HG03460 (cell line): ENCODE data around the gene FRMD4B.
"Not testable (repeated sequence)": the region's sequence is repeated elsewhere in the genome, so short reads cannot be mapped to it uniquely, and the experiment has no call there.

Source experiments
- ATAC-seq: cut with Tn5 transposase; IDR thresholded peaks from one replicate; pipeline ENCODE4 v1.9.1; 2021; ENCODE audit not compliant: unreplicated experiment

The FRMD4B gene

DNA sequence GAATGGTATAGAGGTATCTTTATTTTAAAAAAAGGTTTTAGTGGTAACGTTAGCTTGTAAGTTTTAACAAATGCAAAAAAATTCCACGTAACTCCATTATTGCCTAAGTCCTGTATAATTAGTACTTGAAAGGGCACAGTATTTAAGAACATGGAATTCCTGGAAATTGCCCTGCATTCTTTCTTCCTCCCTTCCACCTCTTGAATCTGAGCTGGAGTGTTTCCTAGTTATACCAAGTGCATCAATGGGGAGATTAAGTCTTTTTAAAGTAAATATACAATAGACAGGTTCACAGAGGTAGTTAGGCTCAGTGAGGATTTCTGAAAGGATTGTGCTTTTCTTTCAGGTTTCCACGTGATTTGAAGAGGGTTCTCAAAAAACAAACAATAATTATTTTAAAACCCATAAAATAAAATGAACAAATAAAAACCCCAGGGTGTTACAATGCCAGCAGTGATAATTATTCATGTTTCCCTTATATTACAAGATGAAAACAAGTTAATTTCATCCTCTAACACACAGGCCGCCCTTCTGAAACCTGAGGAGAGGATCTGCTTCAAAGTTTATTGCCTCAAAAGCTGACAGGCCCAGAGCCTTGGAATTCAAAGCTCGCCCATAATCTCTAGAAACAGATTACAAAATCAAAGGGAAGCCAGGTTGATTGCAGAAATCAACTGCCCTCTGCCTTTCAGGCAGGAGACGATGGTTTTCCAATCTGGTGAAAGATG lies 134.6 kb downstream of the FRMD4B start:
- no peak for ATAC-seq

DNA sequence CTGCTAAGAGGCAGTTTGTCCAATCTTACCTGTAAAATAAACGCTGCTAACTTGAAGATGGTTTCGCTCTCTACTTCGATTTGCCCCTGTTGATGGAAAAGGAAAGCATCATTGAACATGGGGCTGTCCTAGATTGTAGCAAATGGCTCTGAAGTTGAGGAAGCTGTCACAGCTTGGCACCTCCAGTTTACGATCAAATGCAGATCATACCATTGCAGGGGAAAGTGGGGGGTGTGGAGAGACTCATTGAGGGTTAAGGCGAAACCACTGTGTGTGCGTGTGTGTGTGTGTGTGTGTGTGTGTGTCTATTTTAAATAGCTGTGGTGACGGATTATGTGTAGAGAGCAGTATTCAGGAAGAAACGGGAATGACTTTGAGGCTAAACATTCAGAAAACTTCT lies 135.9 kb downstream of the FRMD4B start:
- no peak for ATAC-seq

DNA sequence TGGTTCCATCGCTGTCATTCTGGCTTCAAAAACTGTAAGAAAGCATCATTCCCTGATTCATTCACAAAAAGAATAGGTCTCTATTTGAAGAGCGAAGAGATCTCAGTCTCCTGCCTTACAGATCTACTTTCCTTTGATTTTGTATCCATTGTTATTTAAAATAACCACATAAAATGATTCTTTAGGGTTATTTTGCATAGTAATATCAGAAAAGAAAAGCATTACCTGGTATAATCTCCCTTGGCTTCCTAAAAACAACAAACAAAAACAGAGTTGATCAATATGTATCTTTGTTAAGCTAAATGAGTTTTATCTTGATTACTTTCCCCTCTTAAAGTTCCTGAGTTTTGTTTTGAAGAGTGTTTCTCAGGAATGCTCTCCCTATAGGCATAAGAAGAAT lies 136.9 kb downstream of the FRMD4B start:
- ATAC-seq = no peak

DNA sequence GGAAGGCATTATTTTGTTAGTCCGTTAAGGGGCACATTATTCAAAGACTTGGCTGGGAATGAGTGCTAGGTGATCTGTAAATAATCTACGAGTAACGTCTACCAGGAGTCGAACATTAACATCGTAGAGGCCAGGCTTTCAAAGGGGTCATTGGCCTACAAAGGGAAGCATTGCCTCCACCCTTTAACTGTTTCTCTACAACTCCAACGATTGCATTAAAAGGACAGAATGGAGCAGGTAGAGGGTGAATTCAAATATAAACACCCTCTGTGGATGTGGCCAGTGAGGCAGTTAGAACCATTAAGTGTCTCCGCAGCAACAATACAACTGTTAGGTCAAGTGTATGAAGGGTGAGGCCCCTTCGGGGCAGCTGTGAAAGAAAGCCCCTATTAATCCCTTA lies 137.5 kb downstream of the FRMD4B start:
- ATAC-seq = no peak

DNA sequence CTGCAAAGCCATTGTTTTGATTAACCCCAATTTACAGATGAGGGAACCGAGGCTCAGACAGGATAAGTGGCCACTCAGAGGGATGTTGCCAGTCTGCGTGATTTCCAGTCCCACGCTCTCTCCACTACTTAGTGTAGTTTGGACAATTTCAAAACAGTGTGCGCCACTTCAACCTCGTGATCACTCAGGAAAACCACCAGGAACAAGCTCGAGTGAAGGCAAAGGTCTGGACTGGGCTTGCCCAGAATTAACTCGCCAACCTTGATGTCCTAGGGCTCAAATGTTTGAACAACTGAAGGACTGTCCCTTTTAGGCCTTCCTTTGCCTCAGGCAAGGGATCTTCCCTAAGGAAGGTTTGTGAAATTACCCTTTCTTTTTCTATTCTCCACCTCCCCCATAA lies 139.3 kb downstream of the FRMD4B start:
- no peak for ATAC-seq

DNA sequence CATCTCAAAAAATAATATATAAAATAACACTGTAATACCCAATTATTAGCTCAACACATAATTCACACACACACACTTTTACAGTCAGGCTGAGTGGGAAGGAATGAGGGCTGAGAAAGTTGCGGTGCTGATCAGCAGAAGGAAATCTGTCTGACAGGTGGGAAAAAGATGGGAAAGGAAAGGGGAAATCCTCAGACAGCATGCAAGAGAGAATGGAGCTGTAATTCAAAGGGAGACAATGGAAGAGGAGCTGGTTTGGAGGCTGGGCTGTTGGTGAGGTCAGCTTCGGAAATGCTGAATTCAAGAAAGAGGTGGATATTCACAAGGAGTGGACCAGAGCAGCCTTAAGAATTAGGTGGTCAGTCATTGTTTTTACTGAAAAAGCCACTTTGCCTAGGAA lies 141.8 kb downstream of the FRMD4B start:
- no peak for ATAC-seq

DNA sequence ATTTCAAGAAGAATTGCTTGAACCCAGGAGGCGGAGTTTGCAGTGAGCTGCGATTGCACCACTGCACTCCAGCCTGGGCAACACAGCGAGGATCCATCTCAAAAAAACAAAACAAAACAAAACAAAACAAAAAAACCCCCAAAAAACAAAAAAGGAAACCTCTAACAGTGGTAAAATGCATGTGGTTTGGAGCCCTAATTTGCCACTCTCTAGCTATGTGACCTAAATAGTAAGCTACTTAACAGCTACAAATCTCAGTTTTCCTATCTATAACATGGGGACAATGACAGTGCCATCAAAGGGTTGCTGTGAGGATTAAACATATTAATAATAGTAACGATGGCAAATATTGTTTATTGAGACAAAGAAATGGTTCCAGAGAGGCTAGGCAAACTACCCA lies 144.1 kb downstream of the FRMD4B start:
- no peak for ATAC-seq

DNA sequence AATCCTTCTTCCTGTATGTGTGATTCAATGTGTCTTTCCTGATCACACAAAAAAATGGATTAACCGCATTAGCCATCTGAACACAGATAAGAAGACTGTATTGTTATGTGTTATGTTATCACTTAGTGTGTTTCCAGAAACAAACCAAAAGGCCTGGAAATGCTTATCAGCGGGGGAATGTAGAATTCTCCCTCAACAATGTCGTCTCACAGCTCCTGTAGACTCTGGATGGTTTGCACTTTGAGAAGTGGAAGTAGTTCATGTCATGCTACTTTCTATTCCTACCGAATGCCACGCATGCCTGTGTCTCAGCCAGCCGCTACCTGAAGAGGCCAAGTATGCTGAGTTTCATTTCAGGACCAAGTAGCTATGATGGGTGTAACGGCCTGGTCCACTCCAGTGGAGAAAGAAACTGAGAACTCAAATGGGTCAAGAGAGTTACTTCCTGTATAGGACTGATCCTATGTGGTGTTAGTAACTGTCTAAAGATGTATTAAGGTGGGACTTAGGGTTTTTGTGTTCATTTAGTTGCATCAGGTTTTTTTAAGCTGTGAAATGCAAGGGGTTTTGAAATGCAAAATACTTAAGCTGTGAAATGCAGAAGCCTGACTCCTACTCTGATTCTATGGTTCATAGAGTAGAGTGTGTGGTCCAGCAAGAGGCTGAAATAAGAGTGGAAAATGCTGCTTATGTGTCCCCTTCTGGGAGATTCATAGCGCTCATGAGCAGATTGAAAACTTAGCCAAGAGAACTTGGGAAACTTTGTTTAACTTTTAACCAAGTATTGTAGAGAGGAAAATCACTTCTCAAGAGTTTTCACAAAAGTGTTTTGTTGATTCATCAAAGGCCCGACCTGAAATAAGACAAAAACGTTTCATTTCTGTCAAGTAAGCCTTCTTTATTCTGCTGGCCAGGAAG lies 145.0 kb downstream of the FRMD4B start:
- no peak for ATAC-seq

DNA sequence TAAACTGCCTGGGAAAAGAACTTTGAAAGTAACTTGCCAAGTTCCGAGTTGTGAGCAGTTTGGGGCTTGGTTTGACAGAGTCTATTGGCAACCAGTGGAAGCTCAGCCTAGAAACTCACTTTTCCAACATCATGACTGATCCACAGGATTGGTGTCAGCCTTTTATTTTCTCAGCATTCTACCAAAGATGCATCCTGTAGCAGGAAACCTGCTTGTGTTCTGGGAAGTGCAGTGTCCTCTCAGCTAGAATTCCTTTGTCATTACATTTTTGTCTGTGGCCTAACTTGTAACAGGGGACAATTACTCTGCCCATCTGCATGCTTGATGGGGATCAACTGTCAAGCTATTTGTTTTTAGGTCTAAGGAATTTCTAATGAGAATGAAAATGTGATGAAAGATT lies 146.8 kb downstream of the FRMD4B start:
- no peak for ATAC-seq

DNA sequence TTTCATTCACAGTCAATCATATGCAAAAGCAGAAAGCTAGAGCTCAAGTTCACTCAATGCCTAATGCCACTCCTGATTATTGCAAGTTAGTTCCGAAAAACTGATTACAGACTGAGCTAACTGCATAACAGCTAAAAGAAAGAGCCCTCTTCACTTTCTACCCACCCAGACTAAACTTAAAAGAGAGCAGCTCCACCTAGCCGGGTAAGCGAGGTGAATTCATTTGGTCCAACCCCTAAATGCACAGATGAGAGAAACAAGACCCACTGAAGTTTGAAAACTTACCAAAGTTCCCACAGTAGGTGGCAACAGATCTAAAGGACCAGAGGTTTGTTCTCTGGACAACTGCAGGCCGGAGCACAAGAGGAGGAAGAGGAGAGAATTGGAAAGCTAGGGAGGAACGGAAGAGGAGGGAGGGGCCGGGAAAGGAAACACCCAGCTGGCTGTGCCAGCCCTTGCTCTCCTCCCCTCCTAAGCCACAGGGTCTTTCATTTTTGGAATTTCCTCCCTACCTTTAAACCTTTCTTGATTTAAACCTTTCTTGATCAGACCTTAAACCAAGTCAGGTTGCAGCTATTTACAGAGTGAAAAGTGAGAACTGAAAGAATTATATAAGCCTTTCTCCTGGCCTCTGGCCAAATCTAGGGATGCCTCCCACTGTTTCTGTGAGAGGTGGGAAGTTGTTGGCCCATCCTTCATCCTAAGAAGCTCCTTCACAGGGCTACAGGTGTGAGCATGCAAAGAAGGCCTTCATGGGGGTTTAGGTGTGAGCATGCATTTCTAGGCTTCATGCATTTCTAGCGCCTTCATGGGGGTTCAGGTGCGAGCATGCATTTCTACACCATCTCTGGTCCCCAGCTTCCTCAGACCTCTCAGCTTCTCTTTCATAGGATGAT lies 148.8 kb downstream of the FRMD4B start:
- no peak for ATAC-seq

DNA sequence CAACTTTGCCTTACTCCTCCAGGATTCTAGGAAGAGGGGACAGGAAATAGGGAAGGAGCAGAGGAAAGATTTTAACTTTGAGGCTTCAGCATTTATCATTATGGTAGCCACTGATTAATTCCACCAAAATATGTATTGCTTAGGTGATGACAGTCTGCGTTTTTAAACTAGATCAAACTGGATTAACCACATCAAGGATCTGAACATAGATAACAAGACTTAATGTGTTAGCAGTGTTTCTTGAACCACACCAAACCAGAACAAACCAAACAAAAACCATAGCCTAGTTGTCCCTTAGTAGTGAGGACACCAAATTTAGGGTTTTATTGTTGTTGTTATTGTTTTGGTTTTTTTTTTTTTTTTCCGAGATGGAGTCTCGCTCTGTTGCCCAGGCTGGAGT lies 150.0 kb downstream of the FRMD4B start:
- no peak for ATAC-seq

DNA sequence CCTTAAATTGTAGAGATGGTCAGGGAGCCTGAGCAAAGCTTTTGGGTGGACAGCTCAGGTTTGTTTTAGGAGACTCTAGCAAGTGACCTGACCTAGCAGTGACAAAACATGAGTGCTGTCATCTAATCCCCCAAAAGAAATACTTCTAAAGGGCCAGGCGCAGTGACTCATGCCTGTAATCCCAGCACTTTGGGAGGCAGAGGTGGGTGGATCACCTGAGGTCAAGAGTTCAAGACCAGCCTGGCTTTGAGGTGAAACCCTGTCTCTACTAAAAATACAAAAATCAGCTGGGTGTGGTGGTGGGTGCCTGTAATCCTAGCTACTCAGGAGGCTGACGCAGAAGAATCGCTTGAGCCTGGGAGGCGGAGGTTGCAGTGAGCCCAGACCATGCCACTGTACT lies 150.7 kb downstream of the FRMD4B start:
- not testable (repeated sequence) for ATAC-seq

DNA sequence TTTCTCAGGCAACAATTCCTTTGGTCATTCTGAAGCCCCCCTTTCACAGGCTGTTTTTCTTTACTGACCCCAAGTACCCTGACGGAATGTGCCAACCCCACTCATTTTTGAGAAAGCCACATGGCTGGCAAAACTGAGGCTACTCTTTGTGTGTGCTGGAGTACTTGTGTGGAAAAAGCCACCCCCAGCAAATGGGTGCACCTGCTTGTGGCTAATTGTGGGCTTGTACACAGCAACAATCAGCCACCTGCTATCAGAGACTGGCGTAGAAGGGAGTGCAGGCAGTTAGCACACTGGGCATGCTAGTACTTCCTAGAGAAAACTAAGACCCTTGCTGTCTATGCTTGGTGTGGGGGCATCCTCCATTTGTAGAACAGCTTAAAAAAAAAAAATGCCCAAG lies 153.4 kb downstream of the FRMD4B start:
- no peak for ATAC-seq

DNA sequence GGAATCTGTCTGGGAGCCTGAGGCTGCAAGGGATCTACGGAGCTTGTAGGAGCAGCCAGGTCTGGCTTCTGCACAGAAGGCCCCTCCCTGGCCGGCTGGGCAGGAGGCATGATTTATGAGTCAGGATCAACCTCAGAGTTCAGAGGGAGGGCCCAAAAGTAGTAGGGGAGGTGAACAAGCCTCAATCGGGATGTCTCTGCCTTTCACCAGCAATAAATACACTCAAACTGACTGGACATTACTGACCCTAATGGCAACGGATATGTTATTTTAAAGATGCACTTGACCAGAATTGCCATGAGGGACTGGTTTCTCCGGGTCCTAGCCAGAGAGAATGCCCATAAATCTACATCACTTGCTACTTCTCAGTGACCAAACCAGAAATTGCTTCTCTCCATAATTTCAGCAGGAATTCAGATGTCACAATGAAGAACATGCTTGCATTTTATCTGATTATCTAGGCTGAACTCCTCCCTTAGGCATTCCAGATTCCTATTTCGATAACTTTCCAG lies 153.9 kb downstream of the FRMD4B start:
- ATAC-seq = no peak

DNA sequence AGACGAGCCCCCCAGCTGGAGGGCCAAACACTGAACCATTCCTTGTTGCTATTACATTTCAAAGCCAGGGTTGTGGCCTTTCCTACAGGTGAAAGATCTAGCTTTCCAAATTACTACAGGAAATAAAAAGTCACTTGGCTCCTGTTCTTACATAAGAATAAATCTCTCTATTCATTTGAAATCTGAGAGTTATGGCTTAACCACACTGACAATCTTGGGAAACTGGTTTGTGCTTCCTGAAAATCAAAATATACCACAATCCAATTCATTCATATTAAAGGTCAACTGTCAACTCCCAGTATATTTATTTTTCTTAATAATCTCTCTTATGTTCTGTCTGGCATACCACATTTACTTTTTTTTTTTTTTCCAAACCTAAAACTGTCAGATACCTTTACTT lies 159.8 kb downstream of the FRMD4B start:
- ATAC-seq = no peak

DNA sequence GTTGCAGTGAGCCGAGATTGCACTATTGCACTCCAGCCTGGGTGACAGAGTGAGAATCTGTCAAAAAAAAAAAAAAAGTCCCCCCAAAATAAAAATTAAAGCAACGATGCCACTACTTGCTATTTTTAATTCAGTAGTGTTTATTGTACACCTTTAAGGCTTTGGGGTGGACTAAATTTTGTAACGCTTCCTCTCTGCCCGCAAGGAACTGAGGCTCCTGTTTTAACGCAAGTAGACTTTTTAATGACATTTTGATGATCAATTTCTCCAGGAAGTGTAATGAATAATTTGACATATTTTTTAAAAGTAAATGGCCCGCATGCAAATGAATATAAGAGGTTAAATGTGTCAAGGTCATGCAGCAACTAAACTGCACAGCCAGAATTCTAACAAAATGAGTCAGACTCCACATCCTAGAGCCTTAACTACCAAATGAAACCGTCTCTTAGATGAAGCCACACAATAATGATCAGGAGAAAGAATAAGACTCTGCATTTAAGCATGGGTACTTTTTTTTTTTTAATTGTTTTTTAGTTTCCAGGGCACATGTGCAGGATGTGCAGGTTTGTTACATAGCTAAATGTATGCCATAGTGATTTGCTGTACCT lies 166.7 kb downstream of the FRMD4B start:
- no peak for ATAC-seq

DNA sequence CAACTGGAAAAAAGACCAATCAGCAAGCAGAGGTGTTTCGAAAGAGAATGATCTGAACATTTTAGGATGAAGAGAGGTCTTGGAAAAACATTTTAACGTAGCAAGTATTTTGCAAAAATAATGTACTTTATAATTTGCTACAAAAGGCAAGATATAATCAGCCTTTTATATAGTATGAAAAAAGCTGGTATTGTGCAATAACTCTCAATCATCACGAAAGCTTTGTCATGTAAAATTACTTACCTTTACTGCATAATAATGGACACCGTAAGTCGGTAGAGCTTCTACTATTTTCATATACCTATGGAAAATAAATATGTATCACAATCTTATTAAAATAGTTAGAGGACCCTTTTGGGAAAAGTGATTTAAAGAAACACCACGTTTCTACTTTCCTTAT lies 167.8 kb downstream of the FRMD4B start:
- ATAC-seq = no peak

DNA sequence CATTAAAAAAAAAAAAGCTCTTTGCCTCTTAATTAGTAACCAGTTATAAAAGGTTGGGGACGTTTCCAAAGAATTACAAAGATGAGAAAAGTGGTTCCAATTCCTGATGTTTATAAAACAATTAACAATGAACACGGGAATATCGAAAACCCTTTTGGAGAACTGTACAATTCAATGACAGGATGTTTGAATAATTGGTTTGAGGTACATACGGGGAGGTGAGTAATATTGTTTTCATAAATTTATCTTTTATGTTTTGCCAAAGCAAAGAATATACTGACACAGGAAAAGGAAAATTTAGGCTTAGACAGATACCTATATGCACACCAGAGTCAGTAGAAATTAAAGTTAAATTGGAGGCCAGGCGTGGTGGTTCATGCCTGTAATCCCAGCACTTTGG lies 168.9 kb downstream of the FRMD4B start:
- no peak for ATAC-seq

DNA sequence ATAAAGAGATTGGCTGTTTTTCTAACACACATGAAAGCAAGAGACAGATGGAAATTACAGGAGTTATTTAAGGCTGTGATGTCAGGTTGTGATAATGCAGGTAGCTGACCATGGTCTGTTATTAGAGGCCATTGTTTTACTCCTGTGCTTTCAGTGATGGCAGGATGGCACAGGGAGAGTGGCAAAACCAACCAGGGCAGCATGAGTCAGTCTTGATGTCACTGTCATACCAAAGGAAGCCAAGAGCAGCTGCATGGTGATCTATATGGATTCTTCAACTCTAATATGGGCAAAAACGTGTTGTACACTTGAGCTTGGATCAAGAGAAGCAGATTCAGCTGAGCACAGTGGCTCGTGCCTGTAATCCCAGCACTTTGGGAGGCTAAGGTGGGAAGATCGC lies 171.6 kb downstream of the FRMD4B start:
- ATAC-seq = no peak

DNA sequence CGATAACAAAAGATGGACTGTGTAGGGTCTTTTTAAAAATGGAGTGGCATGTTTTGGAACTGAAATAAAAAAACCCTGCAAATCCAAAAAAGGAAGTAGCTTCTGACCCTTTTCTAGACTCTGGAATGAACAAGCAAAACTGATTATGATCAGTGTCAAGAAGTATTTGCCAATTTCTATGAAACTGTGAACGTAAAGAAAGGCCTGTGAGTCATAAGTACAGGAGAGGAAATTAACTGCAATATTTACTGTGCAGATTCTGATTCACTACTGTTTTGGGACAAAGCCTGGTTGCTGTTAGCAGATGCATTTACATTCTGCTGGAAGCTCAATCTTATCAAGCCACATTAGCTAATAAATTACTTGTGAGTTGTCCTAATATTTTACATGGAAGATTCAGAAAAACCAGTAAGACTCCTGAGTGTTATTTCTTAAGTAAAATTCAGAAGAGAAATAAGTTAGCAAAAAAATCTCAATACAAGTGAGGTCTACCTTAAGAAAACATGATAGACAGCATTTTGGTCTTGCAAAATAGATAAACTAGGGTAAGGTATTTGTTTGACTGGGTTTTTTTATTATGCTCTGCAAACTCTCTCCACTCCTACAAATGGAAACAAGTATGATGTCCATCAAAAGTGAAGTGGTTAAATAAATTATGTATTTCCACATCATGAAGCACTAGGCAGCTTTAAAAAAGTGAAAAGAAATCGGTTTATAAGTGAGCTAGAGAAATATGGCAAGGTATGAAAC lies 173.3 kb downstream of the FRMD4B start:
- ATAC-seq = no peak
